ENCODE data around the gene MRPL4. TPM values are rescaled to one million over a fixed set of nuclear protein-coding genes. Genes with fewer than 3 reads are reported as not detected.

The MRPL4 gene
- total and polyA plus RNA-seq, 10 of the 15 experiments (the other 5 are each of a cell fraction or from before 2014, with no cell fraction given) = 0.79 to 221 (median 112) TPM

- TF ChIP-seq USF1 (IDR thresholded peaks at IDR 0.05; ENCODE audit: borderline replicate concordance, extremely low read length, insufficient read depth, low read depth, low read length) = peak; percentile 75
- TF ChIP-seq LARP7 (IDR thresholded peaks at IDR 0.05) = 0 out of 2 replicates have a peak, but pooled peaks have one; percentile 18
- peak; percentile 77; the same call in 1 of the 2 replicates for TF ChIP-seq PML (IDR thresholded peaks at IDR 0.05; ENCODE audit: low read length)
- TF ChIP-seq NR2F1 (conservative IDR thresholded peaks at IDR 0.05) = no peak; the same call in 1 of the 2 replicates
- TF ChIP-seq POLR2AphosphoS2 (IDR thresholded peaks at IDR 0.05; ENCODE audit: low read depth, low read length) = peak; percentile 42; the same call in 1 of the 2 replicates
- TF ChIP-seq CREB1 (IDR thresholded peaks at IDR 0.05; ENCODE audit: low read depth) = peak; percentile 47; the same call in 1 of the 2 replicates
- no peak for TF ChIP-seq BCL11A (IDR thresholded peaks at IDR 0.05; ENCODE audit: low read depth, low read length)
- TF ChIP-seq ZNF687 (IDR thresholded peaks at IDR 0.05) = no peak
- TF ChIP-seq ZBTB11 (CRISPR knock-in tag; IDR thresholded peaks at IDR 0.05) = peak; percentile 28; the same call in 1 of the 2 replicates
- TF ChIP-seq POLR2AphosphoS5 (IDR thresholded peaks at IDR 0.05; ENCODE audit: low read length) = peak; percentile 4; the same call in 1 of the 2 replicates
- TF ChIP-seq MAX (IDR thresholded peaks at IDR 0.05; ENCODE audit: low read depth, low read length) = peak; percentile 7
- 0 out of 2 replicates have a peak, but pooled peaks have one; percentile 21 for TF ChIP-seq ATF3 (IDR thresholded peaks at IDR 0.05; ENCODE audit: borderline replicate concordance, extremely low read depth, low read depth, low read length)
- 0 out of 2 replicates have a peak, but pooled peaks have one; percentile 42 for TF ChIP-seq GATAD2B (conservative IDR thresholded peaks at IDR 0.05; ENCODE audit: low read depth)
- no peak for TF ChIP-seq CHD1 (IDR thresholded peaks at IDR 0.05; ENCODE audit: low read depth, low read length)
- 0 out of 4 replicates have a peak, but pooled peaks of 1 of the 2 experiments have one; percentile 22 for TF ChIP-seq BHLHE40 (IDR thresholded peaks at IDR 0.05; ENCODE audit: borderline replicate concordance in 1 of 2, low read depth in 2 of 2, low read length in 1 of 2)
- peak; percentile 39; the same call in 1 of the 2 replicates for TF ChIP-seq RAD51 (IDR thresholded peaks at IDR 0.05)
Measured at GRCh38 chr19:10286803-10287737, 35.1 kb downstream of the MRPL4 start, which contains the start of gene ICAM4 (continued).

All from GM12878 (cell line).